GM18502 (cell line): Measurements from ENCODE around the gene GLYATL1B.
"Not testable (repeated sequence)": the region's sequence is repeated elsewhere in the genome, so short reads cannot be mapped to it uniquely, and the experiment has no call there.

ENCODE experiments used
- ATAC-seq: cut with Tn5 transposase; IDR thresholded peaks from one replicate; pipeline ENCODE4 v1.9.1; 2021; ENCODE audit warnings: mild to moderate bottlenecking; ENCODE audit not compliant: unreplicated experiment, poor library complexity

Gene GLYATL1B, protein sequence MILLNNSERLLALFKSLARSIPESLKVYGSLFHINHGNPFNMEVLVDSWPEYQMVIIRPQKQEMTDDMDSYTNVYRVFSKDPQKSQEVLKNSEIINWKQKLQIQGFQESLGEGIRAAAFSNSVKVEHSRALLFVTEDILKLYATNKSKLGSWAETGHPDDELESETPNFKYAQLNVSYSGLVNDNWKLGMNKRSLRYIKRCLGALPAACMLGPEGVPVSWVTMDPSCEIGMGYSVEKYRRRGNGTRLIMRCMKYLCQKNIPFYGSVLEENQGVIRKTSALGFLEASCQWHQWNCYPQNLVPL

DNA sequence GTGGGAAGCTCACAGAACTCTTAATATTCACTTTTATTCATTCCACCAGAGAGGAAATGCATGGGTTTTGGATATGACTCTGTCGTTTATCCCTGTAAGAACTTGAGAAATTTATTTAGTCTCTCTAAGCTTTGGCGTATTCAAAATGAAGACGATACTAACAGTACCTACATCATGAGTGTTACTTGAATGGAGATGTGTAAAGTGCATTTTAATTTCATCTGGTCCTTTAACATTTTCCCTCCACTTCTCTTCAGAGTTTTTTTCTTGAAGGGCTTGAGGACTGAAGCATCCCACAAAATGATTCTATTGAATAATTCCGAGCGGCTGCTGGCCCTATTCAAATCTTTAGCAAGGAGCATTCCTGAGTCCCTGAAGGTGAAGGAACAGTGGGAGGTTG, at the start of gene GLYATL1B:
TSS of gene GLYATL1B (plus strand) at position 301 of the 400 bp plus-strand sequence. CDS start at position 301, 0 bp downstream.
- ATAC-seq: not testable (repeated sequence)

DNA sequence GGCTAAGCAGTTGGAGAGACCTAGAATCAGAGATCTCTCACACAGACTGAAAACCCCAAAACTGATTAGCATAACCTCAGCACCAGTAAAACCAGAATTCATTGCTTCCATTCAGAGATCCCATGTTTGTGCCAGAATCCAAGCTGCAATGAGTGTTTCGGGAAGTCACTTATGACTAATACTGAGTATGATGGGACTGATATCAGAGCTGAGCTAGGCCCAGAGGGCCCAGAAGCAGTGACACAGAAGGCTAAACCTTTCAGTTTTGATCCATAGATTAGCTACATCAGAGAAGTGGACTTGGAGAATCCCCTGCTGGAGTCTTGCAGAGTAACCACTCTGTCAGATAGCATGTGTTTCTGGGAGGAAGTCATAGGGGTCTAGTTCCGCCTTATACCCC, 49.6 kb upstream of the GLYATL1B start:
- ATAC-seq: not testable (repeated sequence)

DNA sequence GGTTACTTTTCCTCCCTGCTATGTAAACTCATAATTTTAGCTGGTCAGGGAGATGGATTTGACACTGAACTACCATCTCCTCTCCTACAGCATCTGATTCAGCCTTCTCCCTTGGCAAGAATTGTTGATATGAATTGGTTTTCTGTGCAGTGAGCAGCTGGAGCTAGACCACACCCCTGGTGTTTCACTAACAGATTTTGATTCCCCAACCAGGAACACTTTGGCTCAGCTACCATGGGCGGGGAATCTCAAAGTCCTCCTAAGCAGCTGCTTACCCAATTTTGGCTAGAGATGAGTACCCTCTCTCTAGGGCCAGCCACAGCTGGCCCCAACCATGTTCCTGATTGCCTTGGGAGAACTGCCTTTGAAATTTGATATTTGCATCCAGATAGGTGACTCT, 48.7 kb upstream of the GLYATL1B start:
- ATAC-seq: not testable (repeated sequence)

DNA sequence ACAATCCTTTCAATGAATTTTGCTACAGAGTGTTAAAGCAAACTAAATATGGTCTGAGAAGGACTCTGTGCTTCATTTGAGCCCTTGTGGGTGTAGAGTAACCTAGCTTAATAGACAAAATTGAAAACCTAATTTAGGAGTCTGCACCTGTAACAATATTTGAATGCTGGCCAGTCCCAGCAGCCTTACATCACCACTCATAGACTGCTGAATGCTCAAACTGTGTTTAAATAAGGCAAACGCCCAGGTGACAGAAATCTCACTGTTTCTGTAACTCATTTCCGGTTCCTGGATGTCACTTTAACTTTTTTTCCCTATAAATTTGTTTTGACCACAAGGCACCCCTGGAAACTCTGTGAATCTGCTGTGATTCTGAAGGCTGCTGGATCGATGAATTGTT, 45.5 kb upstream of the GLYATL1B start:
- ATAC-seq: no peak

GRCh38 chr11:59051383-59051782, 34.7 kb upstream of the GLYATL1B start:
- peak; percentile 81 for ATAC-seq

DNA sequence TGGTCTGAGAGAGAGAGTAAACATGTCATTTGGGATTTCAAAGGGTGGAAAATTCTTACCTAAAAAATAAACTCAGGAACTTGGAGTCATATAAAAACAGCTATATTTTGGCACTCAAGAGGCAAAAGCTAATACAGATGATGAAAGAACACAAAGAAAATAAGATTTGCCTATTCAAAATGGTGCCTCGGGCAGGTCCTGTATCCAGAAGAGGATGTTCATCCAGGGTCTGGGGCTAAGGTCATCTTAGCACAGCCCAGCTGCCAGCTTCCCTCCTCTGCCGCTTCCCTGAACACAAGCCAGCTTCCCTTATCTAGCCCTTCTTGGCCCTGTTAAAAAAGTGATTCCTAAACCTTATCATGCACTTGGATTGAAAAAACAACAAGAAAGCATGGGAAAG, 33.8 kb upstream of the GLYATL1B start:
- not testable (repeated sequence) for ATAC-seq

DNA sequence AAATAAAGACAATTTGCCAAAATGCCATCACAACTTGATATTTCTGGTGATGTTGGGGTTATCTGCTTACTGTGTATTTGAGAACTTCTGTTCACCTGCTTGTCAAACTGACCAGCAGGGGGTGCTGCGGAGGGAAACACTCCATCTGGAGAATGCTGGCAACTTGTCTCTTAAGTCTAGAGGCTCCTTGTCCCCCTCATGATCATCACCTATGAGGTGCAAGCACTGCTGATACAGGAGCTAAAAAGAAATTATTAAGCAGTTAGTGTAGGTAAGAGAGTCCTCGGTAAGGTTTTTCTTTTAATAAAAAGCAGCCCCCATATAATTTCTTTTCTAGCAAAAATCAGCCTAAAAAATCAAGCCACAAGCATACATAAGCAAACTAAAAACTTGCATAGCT, 32.7 kb upstream of the GLYATL1B start:
- peak; percentile 70 for ATAC-seq

- ATAC-seq: peak; percentile 92
These were observed 27.7 kb upstream of the GLYATL1B start for GRCh38 chr11:59058120-59059033.

DNA sequence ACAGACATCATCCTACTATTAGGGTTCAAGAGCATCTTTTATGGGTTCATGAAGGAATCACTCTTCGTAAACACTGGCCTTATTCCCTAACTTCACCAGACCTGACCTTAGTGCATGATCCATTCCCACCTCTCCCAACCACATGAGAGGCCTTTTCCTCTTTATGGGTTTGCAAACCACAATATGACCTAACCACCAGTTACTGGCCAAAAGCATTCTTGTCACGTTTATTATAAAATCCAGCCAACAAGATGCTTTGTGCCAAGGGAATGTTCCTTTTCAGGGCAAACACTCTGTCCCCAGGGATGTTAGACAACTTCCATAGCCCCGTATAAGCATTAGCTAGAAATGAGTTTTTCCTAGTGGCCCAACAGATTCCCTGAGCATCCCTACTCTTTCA, 26.0 kb upstream of the GLYATL1B start:
- not testable (repeated sequence) for ATAC-seq

- no peak for ATAC-seq
These were observed 23.2 kb upstream of the GLYATL1B start for GRCh38 chr11:59062602-59063529.

DNA sequence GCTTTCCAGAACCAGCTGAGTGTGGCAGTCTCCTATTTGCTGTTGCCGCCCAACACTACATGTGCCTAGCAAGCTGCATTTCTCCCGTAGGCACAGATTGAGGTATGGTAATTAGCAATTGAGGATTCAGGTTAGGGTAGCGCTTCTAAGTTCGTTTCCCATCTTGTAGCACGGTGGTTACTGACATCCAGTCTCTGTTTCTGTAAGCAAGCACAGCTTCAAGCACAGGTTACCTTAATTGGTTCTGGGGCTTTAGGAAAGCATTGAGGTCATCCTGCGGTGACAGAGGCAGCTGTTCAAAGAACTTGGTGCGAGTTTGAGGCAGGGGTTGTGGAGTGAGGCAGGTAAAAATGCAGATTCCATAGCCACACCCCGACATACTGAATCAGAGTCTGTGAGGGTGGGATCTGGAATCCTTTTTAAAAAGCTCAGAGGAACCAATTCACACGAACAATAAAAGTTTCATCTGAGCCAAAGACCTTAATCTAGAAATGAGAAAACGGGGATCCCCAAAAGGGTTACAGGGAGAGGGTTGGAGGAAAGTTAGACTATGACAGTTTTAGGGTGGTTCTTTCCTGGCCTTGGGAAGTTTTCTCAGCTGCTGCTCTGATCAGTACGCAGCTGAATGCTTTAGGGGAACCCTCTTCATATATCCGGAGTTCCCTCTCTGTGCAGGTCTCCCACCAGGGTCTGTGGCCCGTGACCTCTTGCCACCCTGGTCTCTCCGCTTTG, 21.9 kb upstream of the GLYATL1B start:
- ATAC-seq: not testable (repeated sequence)

GRCh38 chr11:59069087-59069486, 17.0 kb upstream of the GLYATL1B start:
- no peak for ATAC-seq

- peak; percentile 95 for ATAC-seq
These were observed 9.1 kb upstream of the GLYATL1B start for GRCh38 chr11:59076876-59077571.

GRCh38 chr11:59078435-59078834, 7.7 kb upstream of the GLYATL1B start:
- ATAC-seq: no peak

DNA sequence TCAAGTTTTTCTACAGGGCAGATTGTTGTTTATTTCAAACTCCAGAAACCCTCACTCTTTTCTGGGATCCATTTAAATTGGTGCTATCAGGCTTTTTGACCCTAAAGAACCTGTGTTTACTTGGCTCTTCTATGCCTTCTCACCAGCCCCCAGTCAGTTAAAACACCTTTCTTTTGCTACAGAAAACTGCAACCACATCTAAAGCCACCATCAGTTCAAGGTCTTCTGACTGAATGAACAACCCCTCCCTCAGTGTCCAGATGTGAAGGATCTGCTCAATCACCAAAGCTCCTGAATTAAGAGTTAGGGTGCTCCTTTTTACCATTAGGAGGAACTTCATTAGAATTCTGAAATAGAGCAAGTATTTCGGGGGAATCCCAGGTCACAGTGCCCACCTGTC, 7.0 kb upstream of the GLYATL1B start:
- ATAC-seq: no peak

DNA sequence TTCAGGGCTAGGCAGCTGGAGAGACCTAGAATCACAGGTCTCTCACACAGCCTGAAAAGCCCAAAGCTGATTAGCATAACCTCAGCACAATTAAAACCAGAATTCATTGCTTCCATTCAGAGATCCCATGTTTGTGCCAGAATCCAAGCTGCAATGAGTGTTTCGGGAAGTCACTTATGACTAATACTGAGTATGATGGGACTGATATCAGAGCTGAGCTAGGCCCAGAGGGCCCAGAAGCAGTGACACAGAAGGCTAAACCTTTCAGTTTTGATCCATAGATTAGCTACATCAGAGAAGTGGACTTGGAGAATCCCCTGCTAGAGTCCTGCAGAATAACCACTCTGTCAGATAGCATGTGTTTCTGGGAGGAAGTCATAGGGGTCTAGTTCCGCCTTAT, 5.7 kb upstream of the GLYATL1B start:
- not testable (repeated sequence) for ATAC-seq

GRCh38 chr11:59081430-59082020, 4.6 kb upstream of the GLYATL1B start:
- not testable (repeated sequence) for ATAC-seq

GRCh38 chr11:59088162-59088561, 2.1 kb downstream of the GLYATL1B start:
- no peak for ATAC-seq

GRCh38 chr11:59093576-59093975, 7.5 kb downstream of the GLYATL1B start:
- not testable (repeated sequence) for ATAC-seq
